Thoracic aorta (tissue), 2 donors: ENCODE results near the gene TRPC5OS. TPM values are rescaled to one million over a fixed set of nuclear protein-coding genes. Genes with fewer than 3 reads are reported as not detected.

Experiments
- ATAC-seq: fragments of 150-250 bp; one replicate; pipeline ENCODE4 v1.8.0; 2017; ENCODE audit warnings: low read depth; ENCODE audit not compliant: insufficient number of reproducible peaks, low FRiP score
- DNase-seq: peaks from one replicate; pipeline ENCODE4 v3.0.0-alpha.2; 2020; ENCODE audit warnings: low spot score
- H3K27ac ChIP-seq, 2 donors: fragments of 200-600 bp; sonication (generic); 1 replicate in 1 of 2; 2 replicates in 1 of 2; pipeline ENCODE4 v1.5.1; 2016; ENCODE audit warnings: mild to moderate bottlenecking in 2 of 2, moderate library complexity in 2 of 2
- H3K27me3 ChIP-seq: fragments of 200-600 bp; sonication (generic); replicated peaks from 2 replicates; pipeline ENCODE4 v1.6.0; 2016; ENCODE audit warnings: mild to moderate bottlenecking; ENCODE audit not compliant: insufficient read depth
- H3K36me3 ChIP-seq: fragments of 200-600 bp; sonication (generic); one replicate; pipeline ENCODE4 v1.5.1; 2016
- H3K4me1 ChIP-seq, 2 donors: fragments of 200-600 bp; sonication (generic); 1 replicate in 1 of 2; 2 replicates in 1 of 2; pipeline versions ENCODE4 v1.5.1 to v1.6.0; 2016; ENCODE audit warnings: low read depth in 2 of 2, mild to moderate bottlenecking in 1 of 2; ENCODE audit not compliant: control insufficient read depth in 1 of 2
- H3K4me3 ChIP-seq: fragments of 200-600 bp; sonication (generic); 2 replicates; pipeline ENCODE4 v1.5.1; 2016; ENCODE audit warnings: mild to moderate bottlenecking
- H3K9me3 ChIP-seq: fragments of 200-600 bp; sonication (generic); 2 replicates; pipeline ENCODE4 v1.5.1; 2016
- CTCF ChIP-seq: fragments of 200-600 bp; sonication (generic); IDR thresholded peaks from one replicate; pipeline ENCODE4 v1.5.1; 2019; ENCODE audit warnings: antibody characterized with exemption
- total RNA-seq, 2 donors: library from RNA; depleted of rRNA; stranded (reverse); fragments of >200 nt; gene quantifications; one replicate each; pipeline versions ENCODE4 v1.1.0 to v1.2.3, GENCODE V29; 2016

Gene TRPC5OS
- total RNA-seq, 2 donors from 2014 or later, result not detected

DNA sequence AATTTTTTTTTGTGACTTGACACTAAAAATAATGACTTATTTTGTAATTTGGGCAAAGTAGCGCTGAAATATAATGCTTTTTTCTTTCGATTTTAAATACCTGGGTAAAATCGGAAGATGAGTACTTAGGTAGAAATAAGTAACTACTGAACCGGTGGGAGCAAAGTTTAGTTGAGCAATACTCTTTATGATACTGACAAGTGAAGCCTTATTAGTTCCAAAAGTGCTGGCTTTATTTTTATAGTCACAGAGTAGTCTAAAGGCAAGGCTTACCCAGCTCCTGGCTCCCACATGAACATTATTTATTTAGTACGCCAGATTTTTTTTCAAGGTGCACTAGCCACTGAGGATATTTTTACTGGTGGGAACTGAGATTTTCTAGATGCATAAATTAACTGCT lies 14.4 kb upstream of the TRPC5OS start:
- no peak overlapping the region for H3K27ac ChIP-seq
- H3K36me3 ChIP-seq, result no peaks in the 10 kb centered on the region
- no peaks in the 10 kb centered on the region for H3K4me1 ChIP-seq
- H3K9me3 ChIP-seq, result no peaks in the 10 kb centered on the region
- TF ChIP-seq CTCF, result no peak
- ATAC-seq (no peak), DNase-seq (no peak)
- H3K27me3 ChIP-seq, result no peaks in the 10 kb centered on the region
- H3K4me3 ChIP-seq, result no peak overlapping the region

- Histone ChIP-seq H3K36me3 (no peaks in the 10 kb centered on the region), H3K4me3 (no peak overlapping the region), H3K9me3 (no peaks in the 10 kb centered on the region), H3K27ac (no peak overlapping the region), H3K4me1 (peaks cover 0 to 3% of the 10 kb centered on the region in 2 donors), H3K27me3 (no peaks in the 10 kb centered on the region)
- ATAC-seq (no peak), DNase-seq (no peak)
- no peak for TF ChIP-seq CTCF
These were observed 8.7 kb upstream of the TRPC5OS start for GRCh38 chrX:111867236-111867635.

DNA sequence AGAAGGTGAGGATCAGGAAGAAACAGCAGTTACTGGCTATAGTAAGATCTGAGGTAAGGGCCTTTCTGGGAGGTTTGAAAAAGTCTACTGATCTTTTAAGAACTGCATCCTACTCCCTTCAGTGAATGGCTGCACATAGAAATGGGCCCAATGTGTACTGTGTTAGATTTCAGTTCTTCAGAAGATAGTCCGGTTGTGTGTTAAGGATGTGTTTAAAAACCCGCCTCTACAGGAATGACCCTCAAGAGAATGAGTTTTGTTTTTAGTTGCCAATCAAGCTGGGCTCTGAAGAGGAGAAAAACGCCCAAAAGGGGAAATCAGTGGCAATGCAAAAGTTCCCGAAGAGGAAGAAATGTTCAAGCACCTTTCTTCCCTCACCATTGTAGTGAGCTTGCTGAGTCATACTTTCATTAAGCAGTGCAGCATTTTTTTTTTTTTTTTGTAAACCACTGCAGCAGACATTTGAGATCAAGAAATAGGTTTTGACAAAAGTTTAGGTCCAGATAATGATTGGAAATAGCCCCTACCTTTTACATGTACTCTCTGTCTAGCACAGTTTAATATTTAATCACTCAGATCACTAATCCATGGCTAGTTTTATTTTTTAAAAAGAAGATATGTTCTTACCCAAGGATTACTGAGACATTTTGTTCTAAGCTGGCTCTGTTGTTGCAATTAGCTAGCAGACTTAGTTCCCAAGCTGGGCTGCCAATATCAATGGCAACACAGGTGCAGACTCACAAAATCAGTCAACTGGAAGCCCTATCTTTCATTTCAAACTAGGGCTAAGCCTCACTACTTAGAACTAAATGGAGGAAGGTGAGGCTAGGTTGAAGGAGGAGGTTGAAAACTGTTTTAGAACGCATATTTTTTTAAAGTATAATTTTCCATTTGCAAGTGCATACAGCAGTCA lies 7.0 kb upstream of the TRPC5OS start:
- Histone ChIP-seq H3K4me1 (peaks cover 0 to 3% of the 10 kb centered on the region in 2 donors), H3K27ac (no peak overlapping the region), H3K27me3 (no peaks in the 10 kb centered on the region), H3K36me3 (no peaks in the 10 kb centered on the region), H3K4me3 (no peak overlapping the region), H3K9me3 (no peaks in the 10 kb centered on the region)
- DNase-seq (no peak), ATAC-seq (no peak)
- no peak for TF ChIP-seq CTCF

DNA sequence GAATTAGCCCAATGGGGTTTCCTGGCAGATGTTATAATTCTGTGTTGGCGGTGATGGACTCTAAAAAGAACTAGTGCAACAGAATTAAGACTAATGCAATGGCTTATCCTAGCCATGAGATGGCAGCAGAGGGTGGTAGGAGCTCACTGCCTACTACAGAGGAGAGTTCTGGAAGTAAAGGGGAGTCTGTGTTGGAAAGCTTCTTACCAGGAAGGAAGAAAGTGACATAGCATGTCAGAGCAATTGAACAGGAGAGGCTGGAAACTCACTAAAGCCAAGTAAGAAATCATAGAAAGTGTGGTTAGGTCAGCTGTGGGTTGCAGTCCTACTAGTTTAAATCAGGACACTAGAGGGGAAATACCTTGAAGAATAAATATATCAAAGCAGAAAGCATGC lies 6.3 kb upstream of the TRPC5OS start:
- Histone ChIP-seq H3K4me3 (no peak overlapping the region), H3K27ac (no peak overlapping the region), H3K9me3 (no peaks in the 10 kb centered on the region), H3K4me1 (peaks cover 0 to 3% of the 10 kb centered on the region in 2 donors), H3K27me3 (no peaks in the 10 kb centered on the region), H3K36me3 (no peaks in the 10 kb centered on the region)
- ATAC-seq (no peak), DNase-seq (no peak)
- TF ChIP-seq CTCF, result peak; percentile 42

- no peak overlapping the region for H3K4me3 ChIP-seq
- peaks cover 0 to 2% of the 10 kb centered on the region in 2 donors for H3K4me1 ChIP-seq
- ATAC-seq (no peak), DNase-seq (no peak)
- no peaks in the 10 kb centered on the region for H3K9me3 ChIP-seq
- no peaks in the 10 kb centered on the region for H3K36me3 ChIP-seq
- no peak for TF ChIP-seq CTCF
- no peak overlapping the region for H3K27ac ChIP-seq
- H3K27me3 ChIP-seq, result no peaks in the 10 kb centered on the region
These were observed 1.7 kb upstream of the TRPC5OS start for GRCh38 chrX:111874241-111874640.
